Chondrocyte (in vitro differentiated cells): ENCODE data around the gene TRAF3IP3. TPM values are rescaled to one million over a fixed set of nuclear protein-coding genes. Genes with fewer than 3 reads are reported as not detected.

Source experiments
- DNase-seq: peaks from one replicate; pipeline ENCODE4 v3.0.0; 2021; ENCODE audit warnings: mixed read lengths, low spot score
- H3K27ac Mint-ChIP-seq: one replicate; pipeline ENCODE4 v1.8.0; 2021; ENCODE audit warnings: mild to moderate bottlenecking, moderate library complexity, mixed read lengths; ENCODE audit not compliant: unreplicated experiment
- H3K27me3 Mint-ChIP-seq: 2 replicates; pipeline ENCODE4 v1.8.0; 2021; ENCODE audit warnings: low read depth, mixed read lengths
- H3K36me3 Mint-ChIP-seq: 2 replicates; pipeline ENCODE4 v1.8.0; 2021; ENCODE audit warnings: low read depth, mixed read lengths
- H3K4me1 Mint-ChIP-seq: 2 replicates; pipeline ENCODE4 v1.8.0; 2021; ENCODE audit warnings: low read depth, mild to moderate bottlenecking, mixed read lengths
- H3K4me3 Mint-ChIP-seq: one replicate; pipeline ENCODE4 v1.8.0; 2021; ENCODE audit warnings: mild to moderate bottlenecking, moderate library complexity, mixed read lengths; ENCODE audit not compliant: unreplicated experiment
- H3K9me3 Mint-ChIP-seq: 2 replicates; pipeline ENCODE4 v1.8.0; 2021; ENCODE audit warnings: low read depth, mixed read lengths
- CTCF ChIP-seq: fragments of 200-600 bp; sonication (generic); IDR thresholded peaks from 2 replicates; pipeline ENCODE4 v1.5.0; 2021; ENCODE audit warnings: antibody characterized with exemption, mild to moderate bottlenecking, moderate library complexity
- total RNA-seq: library from RNA; stranded (reverse); gene quantifications from 3 replicates; pipeline ENCODE4 v1.2.1, GENCODE V29; 2021

The TRAF3IP3 gene
- total RNA-seq, 1 donor from 2014 or later, result not detected

GRCh38 chr1:209815931-209816341, 60.1 kb downstream of the TRAF3IP3 start:
- peaks cover 17% of the 10 kb centered on the region for H3K27me3 Mint-ChIP-seq
- no peak for DNase-seq
- no peak for TF ChIP-seq CTCF
- H3K4me3 Mint-ChIP-seq, result no peak overlapping the region
- no peaks in the 10 kb centered on the region for H3K36me3 Mint-ChIP-seq
- no peaks in the 10 kb centered on the region for H3K4me1 Mint-ChIP-seq
- no peaks in the 10 kb centered on the region for H3K9me3 Mint-ChIP-seq
- H3K27ac Mint-ChIP-seq, result no peak overlapping the region

- DNase-seq, result no peak
- Mint-ChIP-seq H3K27me3 (peaks cover 18% of the 10 kb centered on the region), H3K36me3 (no peaks in the 10 kb centered on the region), H3K4me1 (no peaks in the 10 kb centered on the region), H3K9me3 (no peaks in the 10 kb centered on the region), H3K4me3 (no peak overlapping the region), H3K27ac (no peak overlapping the region)
- TF ChIP-seq CTCF, result no peak
Measured at GRCh38 chr1:209816923-209817322, 61.1 kb downstream of the TRAF3IP3 start.

GRCh38 chr1:209817691-209818090, 61.8 kb downstream of the TRAF3IP3 start:
- TF ChIP-seq CTCF, result no peak
- H3K4me1 Mint-ChIP-seq, result no peaks in the 10 kb centered on the region
- DNase-seq, result no peak
- H3K27me3 Mint-ChIP-seq, result peaks cover 18% of the 10 kb centered on the region
- no peaks in the 10 kb centered on the region for H3K36me3 Mint-ChIP-seq
- no peak overlapping the region for H3K27ac Mint-ChIP-seq
- H3K9me3 Mint-ChIP-seq, result no peaks in the 10 kb centered on the region
- H3K4me3 Mint-ChIP-seq, result no peak overlapping the region

GRCh38 chr1:209819058-209819457, 63.2 kb downstream of the TRAF3IP3 start:
- H3K27me3 Mint-ChIP-seq, result peaks cover 18% of the 10 kb centered on the region
- no peaks in the 10 kb centered on the region for H3K36me3 Mint-ChIP-seq
- no peaks in the 10 kb centered on the region for H3K9me3 Mint-ChIP-seq
- TF ChIP-seq CTCF, result no peak
- DNase-seq, result no peak
- H3K27ac Mint-ChIP-seq, result no peak overlapping the region
- H3K4me3 Mint-ChIP-seq, result no peak overlapping the region
- H3K4me1 Mint-ChIP-seq, result peaks cover 10% of the 10 kb centered on the region

GRCh38 chr1:209820986-209821385, 65.1 kb downstream of the TRAF3IP3 start:
- Mint-ChIP-seq H3K9me3 (no peaks in the 10 kb centered on the region), H3K27ac (no peak overlapping the region), H3K36me3 (no peaks in the 10 kb centered on the region), H3K27me3 (peaks cover 18% of the 10 kb centered on the region), H3K4me3 (no peak overlapping the region), H3K4me1 (peaks cover 10% of the 10 kb centered on the region)
- DNase-seq, result no peak
- no peak for TF ChIP-seq CTCF
